ENCODE data around the gene HPGDS.
"Not testable (repeated sequence)": the region's sequence is repeated elsewhere in the genome, so short reads cannot be mapped to it uniquely, and the experiment has no call there.

Gene HPGDS

DNA sequence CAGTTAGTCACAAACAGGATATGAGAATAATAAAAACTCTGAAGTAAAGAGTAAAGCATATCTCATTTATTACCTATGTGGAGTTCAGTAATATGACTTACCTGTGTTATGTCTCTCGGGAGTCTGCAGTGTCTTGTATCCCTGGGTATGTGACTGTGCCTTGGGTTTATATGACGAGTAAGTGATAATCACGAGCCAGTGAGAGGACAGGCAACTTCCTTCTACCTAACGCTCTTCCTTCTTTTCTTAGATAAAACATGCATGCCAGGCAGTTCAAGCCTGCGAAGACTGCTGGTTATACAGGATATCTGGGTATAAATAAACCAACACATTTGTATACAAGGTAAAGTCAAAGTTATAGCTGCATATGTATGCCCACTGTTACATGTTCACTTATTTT lies at the start of gene HPGDS:
TSS of gene HPGDS (minus strand) at position 143 of the 400 bp plus-strand sequence. CDS start 8,207 bp downstream, outside the sequence.
- no peak for DNase-seq (ENCODE audit: low read depth in 2 of 2)

DNA sequence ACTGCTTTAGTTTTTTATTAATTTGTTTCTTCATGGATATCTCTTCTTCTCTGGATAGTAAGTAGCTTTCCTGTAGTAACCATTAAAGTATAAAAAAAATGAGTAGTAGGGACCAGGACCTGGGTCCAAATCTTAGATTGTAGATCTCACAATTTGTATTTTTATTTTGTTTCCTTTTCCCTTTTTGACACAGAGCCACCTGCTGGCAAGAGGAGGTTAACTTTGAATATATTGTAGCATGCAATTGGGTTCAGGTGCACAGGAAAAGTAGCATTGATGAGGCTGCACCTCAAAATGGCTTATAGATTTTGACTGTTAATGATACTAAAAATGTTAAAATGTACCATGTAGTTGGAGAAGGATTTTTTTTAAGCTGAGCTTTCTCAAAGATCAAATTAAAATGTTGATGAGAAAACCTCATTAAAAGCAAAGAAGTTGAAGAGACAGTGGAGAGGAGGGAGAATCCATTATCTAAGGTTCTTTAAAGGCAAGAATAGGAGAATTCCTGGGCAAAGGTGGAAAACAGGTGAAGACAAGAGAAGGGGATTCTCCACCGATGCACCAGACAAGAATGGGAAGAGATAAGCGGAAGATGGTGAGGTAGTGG lies 48.3 kb upstream of the HPGDS start:
- no peak for DNase-seq (ENCODE audit: low read depth in 2 of 2)

DNA sequence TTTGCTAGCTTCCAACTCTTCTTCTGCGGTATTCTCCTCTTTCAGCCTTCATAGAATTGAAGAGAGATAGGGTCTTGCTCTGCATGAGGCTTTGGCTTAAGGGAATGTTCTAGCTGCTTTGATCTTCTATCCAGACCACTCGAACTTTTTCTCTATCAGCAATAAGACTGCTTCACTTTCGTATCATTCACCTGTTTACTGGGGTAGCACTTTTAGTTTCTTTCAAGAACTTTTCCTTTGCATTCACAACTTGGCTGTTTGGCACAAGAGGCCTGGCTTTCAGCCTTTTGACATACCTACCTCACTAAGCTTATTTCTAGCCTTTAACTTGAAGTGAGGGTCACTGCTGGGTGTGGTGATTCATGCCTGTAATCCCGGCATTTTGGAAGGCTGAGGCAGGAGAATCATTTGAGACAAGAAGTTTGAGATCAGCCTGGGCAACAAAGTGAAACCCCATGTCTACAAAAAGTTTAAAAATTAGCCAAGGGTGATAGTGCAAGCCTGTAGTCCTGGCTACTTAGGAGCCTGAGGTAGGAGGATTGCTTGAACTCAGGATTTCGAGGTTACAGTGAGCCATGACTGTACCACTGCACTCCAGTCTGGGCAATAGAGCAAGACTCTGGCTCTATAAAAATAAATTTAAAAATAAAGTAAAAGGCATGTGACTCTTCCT lies 47.1 kb upstream of the HPGDS start:
- no peak for DNase-seq (ENCODE audit: low read depth in 2 of 2)

DNA sequence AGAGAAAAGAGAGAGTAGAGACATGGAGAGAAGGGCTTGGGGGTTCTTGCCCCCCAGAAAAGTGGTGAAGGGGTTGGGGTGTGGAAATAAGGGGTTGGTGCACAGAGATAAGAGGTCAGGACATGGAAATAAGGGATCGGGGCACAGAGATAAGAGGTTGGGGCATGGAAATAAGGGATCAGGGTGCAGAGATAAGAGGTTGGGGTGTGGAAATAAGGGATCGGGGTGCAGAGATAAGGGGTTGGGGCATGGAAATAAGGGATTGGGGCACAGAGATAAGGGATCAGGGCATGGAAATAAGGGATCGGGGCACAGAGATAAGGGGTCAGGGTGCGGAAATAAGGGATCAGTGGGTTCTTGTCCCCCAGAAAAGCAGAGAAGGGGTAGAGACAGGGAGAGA lies 45.3 kb upstream of the HPGDS start:
- DNase-seq (ENCODE audit: low read depth in 2 of 2) = not testable (repeated sequence)

DNA sequence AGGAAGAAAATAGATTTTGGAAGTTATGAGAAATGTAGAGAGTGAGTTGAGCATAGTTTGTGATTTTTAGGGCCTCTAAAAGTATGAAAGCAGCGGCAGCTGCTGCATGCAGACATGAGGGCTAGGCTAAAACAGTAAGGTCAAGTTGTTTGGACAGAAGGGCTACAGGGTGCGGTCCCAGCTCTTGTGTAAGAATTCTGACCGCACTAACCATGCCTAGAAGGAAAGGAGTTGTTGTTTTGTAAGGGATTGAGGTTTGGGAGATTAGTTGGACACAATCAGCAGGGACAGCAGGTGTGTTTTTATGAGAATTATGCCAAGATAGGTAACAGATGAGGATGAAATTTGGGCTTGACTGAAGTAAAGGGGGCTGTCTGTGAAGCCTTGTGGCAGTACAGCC lies 42.8 kb upstream of the HPGDS start:
- DNase-seq (ENCODE audit: low read depth in 2 of 2) = not testable (repeated sequence)

DNA sequence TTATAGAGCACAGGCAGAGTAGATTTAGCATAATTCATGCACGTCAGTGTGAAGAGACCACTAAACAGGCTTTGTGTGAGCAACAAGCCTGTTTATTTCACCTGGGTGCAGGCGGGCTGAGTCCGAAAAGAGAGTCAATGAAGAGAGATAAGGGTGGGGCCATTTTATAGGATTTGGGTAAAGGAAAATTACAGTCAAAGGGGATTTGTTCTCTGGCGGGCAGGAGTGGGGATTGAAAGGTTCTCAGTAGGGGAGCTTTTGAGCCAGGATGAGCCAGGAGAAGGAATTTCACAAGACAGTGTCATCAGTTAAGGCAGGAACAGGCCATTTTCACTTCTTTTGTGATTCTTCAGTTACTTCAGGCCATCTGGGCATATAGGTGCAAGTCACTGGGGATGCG lies 40.3 kb upstream of the HPGDS start:
- not testable (repeated sequence) for DNase-seq (ENCODE audit: low read depth in 2 of 2)

DNA sequence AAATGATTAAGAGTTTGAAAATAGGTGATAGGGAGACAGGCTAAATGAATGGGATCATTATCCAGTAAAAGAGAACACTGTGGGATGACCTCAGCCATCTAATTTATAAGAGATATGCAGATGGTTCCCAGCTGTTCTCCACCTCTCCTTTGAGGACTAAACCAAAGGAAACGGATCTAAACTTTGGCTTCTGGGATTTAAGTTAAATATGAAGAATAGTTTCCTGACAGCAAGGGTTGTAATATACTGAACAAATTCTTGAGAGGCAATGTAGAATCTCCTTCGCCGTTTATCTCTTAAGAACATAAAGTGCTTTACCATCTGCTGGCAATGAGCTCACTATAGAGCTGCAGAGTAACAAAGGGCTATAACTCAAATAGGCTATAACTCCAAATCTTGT lies 35.4 kb upstream of the HPGDS start:
- DNase-seq (ENCODE audit: low read depth in 2 of 2) = no peak

DNA sequence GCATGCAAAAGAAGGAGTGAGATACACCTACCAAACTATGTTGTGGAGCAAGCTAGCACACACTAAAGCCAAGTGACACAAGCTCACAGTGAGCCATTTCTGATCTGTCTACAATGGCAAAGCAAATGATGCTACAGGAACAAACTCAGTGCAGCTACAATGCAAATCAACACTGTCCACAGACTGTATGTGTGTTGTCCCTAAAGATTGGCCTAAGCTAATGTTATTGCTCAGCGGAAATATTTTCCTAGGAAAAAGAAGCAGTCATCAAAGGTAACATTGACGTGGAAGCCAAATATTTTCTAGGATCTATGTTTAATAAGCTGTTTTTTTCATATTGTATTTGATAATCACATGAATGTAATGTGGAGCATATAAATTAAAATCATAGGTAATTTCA lies 34.7 kb upstream of the HPGDS start:
- no peak for DNase-seq (ENCODE audit: low read depth in 2 of 2)

DNA sequence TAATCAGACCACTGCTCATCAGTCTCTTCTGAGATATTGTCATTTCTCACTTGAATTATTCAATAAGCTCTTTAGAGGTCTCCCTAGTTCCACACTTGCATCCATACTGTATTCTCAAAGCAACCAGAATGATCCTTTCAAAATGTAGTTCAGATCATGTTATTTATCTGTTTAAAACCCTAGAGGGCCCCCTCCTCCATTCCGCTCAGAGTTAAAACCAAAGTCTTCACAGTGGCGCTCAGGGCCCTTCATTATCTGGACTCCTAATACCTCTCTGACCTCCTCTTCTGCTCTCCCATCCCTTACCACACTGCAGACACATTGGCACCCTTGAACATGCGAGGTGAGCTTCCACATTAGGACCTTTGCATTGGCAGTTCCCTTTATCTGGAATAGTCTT lies 32.7 kb upstream of the HPGDS start:
- DNase-seq (ENCODE audit: low read depth in 2 of 2) = no peak

DNA sequence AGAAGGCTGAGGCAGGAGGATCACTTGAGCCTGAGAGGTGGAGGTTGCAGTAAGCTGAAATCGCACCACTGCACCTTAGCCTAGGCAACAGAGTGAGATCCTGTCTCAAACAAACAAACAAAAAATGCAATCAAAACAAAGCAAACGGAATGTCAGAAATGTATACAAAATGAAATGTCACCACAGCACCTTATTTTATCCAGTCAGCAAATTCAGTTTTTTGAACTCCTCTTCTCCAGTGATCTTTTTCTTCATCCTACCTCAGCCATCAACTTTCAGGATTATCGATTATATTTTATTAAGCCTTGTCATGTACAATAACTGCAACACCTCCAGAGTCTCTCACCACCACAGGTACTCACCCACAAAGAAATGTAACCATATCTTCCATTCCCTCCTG lies 31.1 kb upstream of the HPGDS start:
- DNase-seq (ENCODE audit: low read depth in 2 of 2) = no peak

DNA sequence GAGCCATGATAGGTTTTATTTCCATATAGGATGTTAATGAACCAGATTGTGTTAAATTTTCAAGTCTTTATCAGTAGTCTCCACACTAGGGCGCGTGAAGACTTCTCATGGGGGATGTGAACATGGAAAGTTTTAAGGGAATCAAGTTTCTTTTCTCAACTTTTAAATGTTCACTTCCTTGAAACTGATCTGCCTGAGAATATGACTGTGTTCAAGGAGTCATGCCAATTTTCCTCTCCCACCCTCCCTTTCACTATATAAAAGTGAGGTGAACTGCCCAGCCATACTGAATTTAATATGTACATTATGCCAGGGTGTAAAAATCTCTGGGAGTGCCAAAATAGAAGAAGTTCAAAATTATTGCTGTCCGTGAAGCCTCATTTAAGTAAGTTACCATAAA lies 30.4 kb upstream of the HPGDS start:
- no peak for DNase-seq (ENCODE audit: low read depth in 2 of 2)

DNA sequence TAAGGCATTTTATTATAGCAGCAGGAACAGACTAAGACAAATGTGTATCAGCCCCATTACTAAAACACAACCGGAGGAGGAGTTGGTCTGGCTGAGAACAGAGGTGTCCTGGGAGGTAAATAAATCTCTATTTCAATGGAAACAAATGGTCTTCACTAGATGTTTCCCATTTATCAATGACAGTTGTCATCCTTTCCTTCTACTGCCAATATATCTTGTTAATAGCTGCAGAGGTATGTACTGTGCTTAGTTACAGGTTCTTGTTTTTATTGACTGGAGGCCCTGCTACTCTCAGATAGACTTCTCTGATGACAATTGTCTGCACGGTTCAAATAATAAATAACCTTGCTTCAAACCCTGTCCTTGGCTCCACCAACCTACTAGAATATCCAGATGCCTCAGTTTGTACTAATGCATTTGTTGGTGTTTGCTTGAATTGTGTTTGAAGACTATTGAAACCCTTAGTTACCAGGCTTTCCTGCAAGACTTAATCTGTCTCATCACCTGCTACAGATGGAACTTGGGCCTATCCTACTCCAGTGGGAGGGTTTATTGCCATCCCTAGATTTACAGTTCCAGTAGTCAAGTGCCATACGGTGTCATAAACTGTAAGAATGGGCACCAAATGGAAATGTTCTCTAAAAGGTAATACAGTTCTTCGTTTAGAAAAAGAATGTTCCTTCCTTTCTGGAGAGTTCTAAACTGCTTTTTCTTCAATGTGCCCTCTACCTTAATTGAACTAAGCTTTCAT lies 29.8 kb upstream of the HPGDS start:
- DNase-seq (ENCODE audit: low read depth in 2 of 2) = no peak

DNA sequence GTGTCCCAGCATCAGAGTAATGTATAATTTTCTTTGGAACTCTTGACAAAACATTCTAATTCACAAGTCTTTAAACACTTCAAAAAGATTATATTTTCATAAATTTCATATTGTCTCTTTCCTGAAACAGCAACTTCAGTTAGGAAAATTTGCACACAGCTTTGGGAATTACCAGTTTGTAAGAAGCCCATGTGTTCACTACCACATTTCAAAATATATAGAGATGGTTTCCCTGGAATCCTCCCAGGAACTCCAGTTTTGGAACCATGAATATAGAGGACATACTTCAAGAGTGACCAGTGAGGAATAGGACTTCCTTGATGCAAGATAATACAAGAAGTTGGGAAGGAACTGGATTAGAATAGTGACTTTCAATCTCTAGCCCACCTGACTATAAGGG lies 28.7 kb upstream of the HPGDS start:
- no peak for DNase-seq (ENCODE audit: low read depth in 2 of 2)

DNA sequence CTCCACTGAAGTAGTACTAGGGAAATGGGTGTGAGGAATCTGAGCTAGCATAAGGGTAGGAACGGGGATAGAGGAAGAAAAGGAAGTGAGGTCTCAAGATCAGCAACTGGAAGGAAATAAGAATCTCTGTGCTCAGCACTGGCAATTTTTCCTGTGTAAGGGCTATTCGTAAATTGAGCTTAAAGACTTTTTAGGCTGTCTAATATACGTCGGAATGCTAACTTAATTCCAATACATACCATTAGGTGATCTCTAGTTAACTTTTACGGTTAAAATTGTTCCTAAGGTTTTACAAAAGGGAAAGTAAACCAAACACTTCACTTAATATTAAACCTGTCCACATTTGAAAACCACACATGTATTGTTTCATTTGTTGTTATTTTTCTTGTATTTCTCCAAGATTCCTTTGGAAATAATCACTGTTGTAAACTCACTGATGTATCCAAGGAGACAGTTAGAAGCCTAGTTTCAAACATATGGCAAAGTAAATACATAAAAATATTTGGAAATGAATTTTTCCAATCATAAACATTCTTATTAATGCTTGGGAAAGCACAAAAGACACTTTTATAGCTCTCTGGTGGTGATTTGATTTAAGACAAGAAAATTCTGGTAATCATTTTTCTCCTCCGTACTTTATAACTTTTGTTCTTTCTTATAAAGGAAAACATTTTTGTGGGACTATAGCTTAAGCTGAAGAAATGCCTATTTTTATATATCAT lies 28.1 kb upstream of the HPGDS start:
- DNase-seq (ENCODE audit: low read depth in 2 of 2) = no peak

DNA sequence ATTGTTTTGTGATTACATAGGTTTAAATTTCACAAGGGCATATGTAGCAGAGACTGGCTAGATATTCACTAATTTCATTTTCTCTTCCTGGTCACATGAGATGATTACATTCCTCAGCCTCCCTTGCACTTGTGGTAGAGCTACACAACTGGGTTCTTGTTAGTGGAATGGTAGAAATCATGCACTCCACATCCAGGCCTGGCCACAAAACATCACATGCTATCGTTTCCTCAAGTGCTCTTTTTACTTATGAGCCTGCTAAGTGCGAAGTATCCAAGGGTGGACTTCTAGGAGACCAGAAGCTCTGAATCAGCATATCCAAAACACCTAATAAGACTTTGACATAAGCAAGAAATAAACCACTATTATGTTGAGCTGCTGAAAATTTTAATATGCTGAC lies 26.4 kb upstream of the HPGDS start:
- no peak for DNase-seq (ENCODE audit: low read depth in 2 of 2)

DNA sequence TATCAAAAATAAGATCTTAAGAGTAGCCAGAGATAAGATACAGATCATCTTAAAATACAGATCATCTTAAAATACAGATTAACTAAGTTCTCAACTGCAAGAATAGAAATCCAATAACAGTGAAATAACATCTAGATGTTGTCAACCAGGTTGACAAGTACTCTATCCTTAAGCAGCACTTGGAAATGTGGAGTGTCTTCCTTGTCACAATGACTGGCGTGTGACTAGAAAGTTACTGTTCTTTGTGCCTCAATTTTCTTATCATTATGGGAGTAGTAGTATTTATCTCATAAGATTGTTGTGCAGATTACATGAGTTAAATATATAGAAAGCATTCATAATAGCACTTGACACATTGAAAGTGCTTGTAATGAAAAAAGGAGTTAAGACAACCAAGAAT lies 25.8 kb upstream of the HPGDS start:
- DNase-seq (ENCODE audit: low read depth in 2 of 2) = no peak

DNA sequence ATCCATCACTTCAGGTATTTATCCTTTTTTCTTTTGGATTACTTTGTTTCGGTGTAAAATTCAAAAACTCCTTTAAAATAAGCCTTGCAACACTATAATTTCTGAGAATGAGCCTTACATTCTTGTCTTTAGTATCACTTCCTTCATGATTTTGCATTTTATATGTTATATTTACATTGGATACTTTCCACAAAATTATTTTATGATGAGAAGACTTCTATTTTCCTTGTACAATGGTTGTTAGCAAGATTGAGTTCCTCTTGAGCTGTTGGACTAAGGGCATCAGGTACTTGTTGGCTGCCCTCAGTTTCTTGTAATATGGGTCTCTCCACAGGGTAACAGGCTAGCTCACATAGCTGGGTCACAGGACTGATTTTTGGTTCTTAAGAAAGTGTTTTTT lies 22.7 kb upstream of the HPGDS start:
- DNase-seq (ENCODE audit: low read depth in 2 of 2) = no peak

DNA sequence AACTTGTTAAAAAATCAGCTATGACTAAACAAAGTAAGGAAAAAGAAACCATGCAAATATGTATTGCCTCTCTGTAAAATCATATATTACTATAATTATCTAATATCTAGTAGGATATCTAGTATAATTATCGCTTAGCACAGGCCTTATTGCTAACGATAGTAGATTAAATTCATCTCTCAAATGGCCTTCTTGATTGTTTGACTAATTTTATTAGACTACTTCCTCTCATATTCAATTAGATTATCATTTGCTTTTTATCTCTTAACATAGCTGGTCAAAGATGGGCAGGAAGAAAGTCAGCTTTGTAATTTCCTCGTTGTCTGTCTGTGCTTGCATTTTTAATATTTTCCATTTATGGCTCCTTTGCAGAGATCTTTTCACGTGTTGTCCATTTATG lies 21.9 kb upstream of the HPGDS start:
- no peak for DNase-seq (ENCODE audit: low read depth in 2 of 2)

DNA sequence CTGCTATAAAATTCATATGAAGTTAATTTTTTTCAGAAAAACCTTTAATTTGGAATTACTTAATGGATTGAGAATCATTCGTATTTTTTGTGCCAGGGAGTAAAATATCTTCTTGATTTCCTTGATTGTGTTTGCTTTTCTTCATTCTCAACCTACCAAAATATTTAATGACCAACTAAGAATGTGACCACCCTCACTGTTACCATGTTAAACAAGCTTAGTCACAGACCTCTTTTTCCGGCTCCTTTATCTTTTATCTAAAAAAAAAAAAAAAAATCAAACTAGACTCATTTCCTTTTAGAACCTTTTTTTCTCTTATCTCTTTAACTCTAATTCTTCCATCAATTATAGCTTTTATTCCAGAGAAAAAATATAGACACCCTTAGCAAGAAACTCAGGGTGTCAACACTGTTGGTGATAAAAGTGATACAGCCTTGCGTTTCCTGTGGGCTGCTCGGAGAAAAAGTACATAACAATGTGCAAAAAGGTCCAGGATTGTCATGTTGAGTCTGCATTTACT lies 20.6 kb upstream of the HPGDS start:
- no peak for DNase-seq (ENCODE audit: low read depth in 2 of 2)

DNA sequence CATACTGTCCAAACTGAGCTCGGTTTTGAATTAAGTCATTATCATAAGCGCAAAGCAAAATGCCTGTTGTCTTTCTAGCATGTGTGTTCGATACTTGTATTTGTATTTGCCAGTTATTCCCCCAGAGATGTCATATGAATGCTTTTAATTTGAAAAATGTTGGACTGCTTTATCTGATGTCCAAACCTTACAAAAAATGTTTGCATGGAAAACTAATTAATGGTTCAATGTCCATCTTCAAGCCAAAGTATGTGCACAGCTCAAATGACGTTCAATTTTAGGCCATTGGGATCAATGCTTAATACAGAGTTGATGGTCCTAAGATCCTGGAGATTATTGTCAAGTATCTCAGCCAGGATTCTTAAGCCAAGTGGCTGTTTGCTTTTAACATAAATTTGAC lies 17.2 kb upstream of the HPGDS start:
- no peak for DNase-seq (ENCODE audit: low read depth in 2 of 2)

DNA sequence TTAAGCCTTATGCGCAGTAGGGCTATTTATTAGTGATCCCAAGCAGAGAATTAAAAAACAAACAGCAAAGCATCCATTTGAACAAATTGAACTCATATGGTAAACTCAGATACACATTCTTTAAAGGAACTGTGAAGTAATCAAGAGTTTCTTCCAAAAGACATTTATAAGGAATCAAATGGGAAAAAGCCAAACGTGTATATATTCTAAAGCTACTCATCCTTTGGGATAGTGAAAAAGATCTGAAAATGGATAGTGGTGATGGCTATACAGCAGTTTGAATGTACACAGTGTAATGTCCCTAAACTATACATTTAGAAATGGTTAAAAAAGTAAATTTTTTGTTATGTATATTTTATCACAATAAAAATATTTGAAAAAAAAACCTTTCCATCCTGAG lies 16.6 kb upstream of the HPGDS start:
- DNase-seq (ENCODE audit: low read depth in 2 of 2) = no peak

DNA sequence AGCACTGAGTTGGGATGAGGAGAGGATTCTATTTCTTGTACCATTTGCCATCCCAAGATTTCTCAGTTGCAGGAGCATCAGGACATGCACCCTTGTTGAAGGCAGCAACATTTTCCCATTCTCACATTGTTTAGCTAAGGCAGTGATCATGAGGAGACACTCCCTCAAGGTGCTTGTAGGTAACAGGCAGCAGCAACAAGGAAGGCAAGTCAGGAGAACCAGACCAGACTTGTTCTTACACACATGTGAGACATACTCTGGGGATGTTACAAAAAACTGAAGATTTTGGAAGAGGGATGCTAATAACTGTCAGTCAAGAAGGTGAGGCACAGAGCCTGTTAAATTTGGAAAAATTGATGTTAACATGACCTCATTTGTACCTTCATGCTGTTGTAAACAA lies 15.5 kb upstream of the HPGDS start:
- DNase-seq (ENCODE audit: low read depth in 2 of 2) = no peak

All from fibroblast of skin of left quadriceps (primary cell).